ENCODE measurements around the gene RNF144A. TPM values are rescaled to one million over a fixed set of nuclear protein-coding genes. Genes with fewer than 3 reads are reported as not detected.

The RNF144A gene
- total RNA-seq, 1 experiment from 2014 or later, result 13.0 TPM

- ChIA-PET RAD21 (ENCODE audit: low non-redundant PET in 1 of 2, low total read pairs in 2 of 2, uncharacterized antibody in 2 of 2, unreplicated experiment in 2 of 2) (no interaction called here), CTCF (no interaction called here), POLR2A (no interaction called here)
- Histone ChIP-seq H3K9me3 (ENCODE audit: control insufficient read depth in 1 of 2, insufficient read depth in 1 of 2, low read depth in 1 of 2, low read length in 2 of 2) (no peaks in the 10 kb centered on the region), H3K27ac (ENCODE audit: low read depth, low read length) (no peak overlapping the region), H3K36me3 (ENCODE audit: control insufficient read depth in 1 of 2, insufficient read depth in 2 of 2, low read length in 2 of 2) (no peaks in the 10 kb centered on the region), H3K9me2 (ENCODE audit: insufficient read depth) (no peaks in the 10 kb centered on the region), H3K4me3 (replicated peaks in 1 of 2; ENCODE audit: low read depth in 1 of 2, low read length in 2 of 2) (no peak overlapping the region), H3K9ac (ENCODE audit: low read length) (no peak overlapping the region), H3K4me1 (ENCODE audit: control insufficient read depth in 1 of 2, insufficient read depth in 2 of 2, low read length in 2 of 2) (no peaks in the 10 kb centered on the region), H2AFZ (ENCODE audit: low read depth, low read length, poor library complexity, severe bottlenecking) (no peak overlapping the region), H3K4me2 (ENCODE audit: low read length) (no peak overlapping the region), H3K27me3 (ENCODE audit: insufficient read depth, low read length) (peaks cover 8% of the 10 kb centered on the region; the same call in 1 of the 2 replicates), H4K20me1 (ENCODE audit: insufficient read depth) (no peaks in the 10 kb centered on the region), H3K79me2 (ENCODE audit: insufficient read depth, low read length) (no peaks in the 10 kb centered on the region)
- TF ChIP-seq SIN3A (IDR thresholded peaks at IDR 0.05; ENCODE audit: low read depth) (no peak), RAD21 (IDR thresholded peaks at IDR 0.05; ENCODE audit: low read depth) (no peak), YY1 (IDR thresholded peaks at IDR 0.05; ENCODE audit: extremely low read depth, insufficient replicate concordance, low read depth, low read length) (no peak), ATF3 (IDR thresholded peaks at IDR 0.05) (no peak), EGR1 (IDR thresholded peaks at IDR 0.05; ENCODE audit: low read depth) (no peak), CBX3 (IDR thresholded peaks at IDR 0.05; ENCODE audit: low read depth) (no peak), POLR2A (IDR thresholded peaks at IDR 0.05; ENCODE audit: borderline replicate concordance, extremely low read depth, insufficient read depth, insufficient read length) (no peak), CEBPB (IDR thresholded peaks at IDR 0.05; ENCODE audit: low read depth) (no peak), MAX (IDR thresholded peaks at IDR 0.05) (no peak), REST (IDR thresholded peaks at IDR 0.05; ENCODE audit: low read depth) (no peak), EZH2 (IDR thresholded peaks at IDR 0.05) (no peak), CTCF (IDR thresholded peaks at IDR 0.05 in 2 of 3, conservative IDR thresholded peaks at IDR 0.05 in 1 of 3; ENCODE audit: borderline replicate concordance in 1 of 3, insufficient read depth in 1 of 3, low read depth in 2 of 3, low read length in 2 of 3) (no peak), SRF (IDR thresholded peaks at IDR 0.05; ENCODE audit: low read depth) (no peak)
- intact Hi-C loops (cut with micrococcal nuclease), result no loop called here
- BruUV-seq (replicated peaks), result no TSS peak
- ATAC-seq (no peak), DNase-seq (ENCODE audit: low read depth, low spot score) (no peak)
Observed at GRCh38 chr2:6885551-6885950, 31.7 kb upstream of the RNF144A start.

All from HCT116 (cell line).